SK-N-SH treated with all-trans-retinoic acid at 6 μM for 48 hours (cell line): ENCODE measurements around the gene TOM1L2.

Experiments used
- ATAC-seq: fragments of 200-7000 bp; cut with Tn5 transposase; 3 replicates; pipeline ENCODE4 v1.9.1; 2020; ENCODE audit warnings: mild to moderate bottlenecking, moderate library complexity
- ARNTL ChIP-seq: fragments of 450-650 bp; formaldehyde crosslinking; IDR thresholded peaks from 2 replicates; pipeline ENCODE4 v1.5.0; 2020; ENCODE audit warnings: low read depth, mild to moderate bottlenecking, moderate library complexity, borderline replicate concordance
- BACH2 ChIP-seq: fragments of 250-450 bp; sonication (Bioruptor Pico); IDR thresholded peaks from 2 replicates; pipeline ENCODE4 v1.9.0; 2021; ENCODE audit warnings: mild to moderate bottlenecking, borderline replicate concordance
- ESRRG ChIP-seq: fragments of 250-450 bp; sonication (Bioruptor Pico); IDR thresholded peaks from 2 replicates; pipeline ENCODE4 v1.6.1; 2021; ENCODE audit warnings: mild to moderate bottlenecking
- ISL1 ChIP-seq: fragments of 250-450 bp; sonication (Bioruptor Pico); IDR thresholded peaks from 2 replicates; pipeline ENCODE4 v2.1.2; 2022; ENCODE audit warnings: mild to moderate bottlenecking, moderate library complexity
- OSR1 ChIP-seq: fragments of 250-450 bp; sonication (Bioruptor Pico); IDR thresholded peaks from 2 replicates; pipeline ENCODE4 v1.8.0; 2022; ENCODE audit warnings: moderate library complexity, mild to moderate bottlenecking, inconsistent platforms
- PPARA ChIP-seq: fragments of 250-450 bp; sonication (Bioruptor Pico); IDR thresholded peaks from 2 replicates; pipeline ENCODE4 v1.5.0; 2020; ENCODE audit warnings: mild to moderate bottlenecking, borderline replicate concordance
- RARB ChIP-seq: fragments of 250-450 bp; sonication (Bioruptor Pico); IDR thresholded peaks from 2 replicates; pipeline ENCODE4 v1.8.0; 2021; ENCODE audit warnings: mild to moderate bottlenecking, moderate library complexity
- SNAI2 ChIP-seq: fragments of 250-450 bp; sonication (Bioruptor Pico); IDR thresholded peaks from 2 replicates; pipeline ENCODE4 v1.5.0; 2020; ENCODE audit warnings: mild to moderate bottlenecking, moderate library complexity
- TCF4 ChIP-seq: fragments of 250-450 bp; sonication (Bioruptor Pico); IDR thresholded peaks from 2 replicates; pipeline ENCODE4 v1.8.0; 2021; ENCODE audit warnings: mild to moderate bottlenecking, moderate library complexity, borderline replicate concordance
- ZC3H10 ChIP-seq: fragments of 250-450 bp; sonication (Bioruptor Pico); IDR thresholded peaks from 2 replicates; pipeline ENCODE4 v1.5.1; 2021; ENCODE audit warnings: mild to moderate bottlenecking, moderate library complexity
- ZNF565 ChIP-seq: fragments of 450-650 bp; formaldehyde crosslinking; conservative IDR thresholded peaks from 2 replicates; pipeline ENCODE4 v1.5.0; 2020; ENCODE audit warnings: low read depth, mild to moderate bottlenecking, moderate library complexity
- ZNF70 ChIP-seq: fragments of 450-650 bp; formaldehyde crosslinking; IDR thresholded peaks from 2 replicates; pipeline ENCODE4 v1.5.0; 2020; ENCODE audit warnings: mild to moderate bottlenecking, moderate library complexity
- ZNF8 ChIP-seq: fragments of 450-650 bp; formaldehyde crosslinking; IDR thresholded peaks from 2 replicates; pipeline ENCODE4 v1.5.0; 2020; ENCODE audit warnings: mild to moderate bottlenecking, moderate library complexity
- TF ChIP-seq, protein P1 (sequence below): fragments of 250-450 bp; sonication (Bioruptor Pico); IDR thresholded peaks from 2 replicates; pipeline ENCODE4 v1.8.0; 2020; ENCODE audit warnings: mild to moderate bottlenecking, moderate library complexity, borderline replicate concordance
- TF ChIP-seq, protein P2 (sequence below): fragments of 250-450 bp; sonication (Bioruptor Pico); IDR thresholded peaks from 2 replicates; pipeline ENCODE4 v1.8.0; 2021; ENCODE audit warnings: low read depth, mild to moderate bottlenecking, moderate library complexity, borderline replicate concordance
- TF ChIP-seq, protein P3 (sequence below): fragments of 250-450 bp; sonication (Bioruptor Pico); IDR thresholded peaks from 2 replicates; pipeline ENCODE4 v1.5.1; 2021; ENCODE audit warnings: mild to moderate bottlenecking, moderate library complexity
- TF ChIP-seq, protein P4 (sequence below): fragments of 250-450 bp; sonication (Bioruptor Pico); IDR thresholded peaks from 2 replicates; pipeline ENCODE4 v1.5.0; 2020; ENCODE audit warnings: mild to moderate bottlenecking, moderate library complexity

Gene TOM1L2

DNA sequence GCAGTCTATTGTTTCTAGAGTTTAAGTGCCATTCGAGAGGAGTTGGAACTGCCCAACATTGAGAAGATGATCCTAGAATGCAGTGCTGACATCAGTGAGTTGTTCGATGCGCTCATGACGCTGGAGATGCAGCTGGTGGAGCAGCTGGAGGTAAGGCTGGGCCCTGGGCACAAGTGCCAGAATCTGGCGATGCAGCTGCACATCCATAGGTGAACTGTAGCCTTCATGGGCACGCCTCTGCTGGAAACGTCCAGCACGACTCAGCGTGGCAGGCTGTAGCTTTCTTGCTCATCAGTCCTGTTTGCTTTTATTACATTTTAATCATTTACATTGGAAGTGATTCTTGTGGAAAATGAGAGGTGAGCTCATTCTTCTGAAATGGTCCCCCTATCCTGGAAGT lies 32.1 kb upstream of the TOM1L2 start:
- TF ChIP-seq RARB (CRISPR knock-in tag) (no peak), ISL1 (no peak), ZNF565 (CRISPR knock-in tag) (no peak), ESRRG (CRISPR knock-in tag) (no peak), ZNF8 (CRISPR knock-in tag) (no peak), SNAI2 (CRISPR knock-in tag) (no peak), ARNTL (CRISPR knock-in tag) (no peak), BACH2 (no peak)
- TF ChIP-seq, protein P1, sequence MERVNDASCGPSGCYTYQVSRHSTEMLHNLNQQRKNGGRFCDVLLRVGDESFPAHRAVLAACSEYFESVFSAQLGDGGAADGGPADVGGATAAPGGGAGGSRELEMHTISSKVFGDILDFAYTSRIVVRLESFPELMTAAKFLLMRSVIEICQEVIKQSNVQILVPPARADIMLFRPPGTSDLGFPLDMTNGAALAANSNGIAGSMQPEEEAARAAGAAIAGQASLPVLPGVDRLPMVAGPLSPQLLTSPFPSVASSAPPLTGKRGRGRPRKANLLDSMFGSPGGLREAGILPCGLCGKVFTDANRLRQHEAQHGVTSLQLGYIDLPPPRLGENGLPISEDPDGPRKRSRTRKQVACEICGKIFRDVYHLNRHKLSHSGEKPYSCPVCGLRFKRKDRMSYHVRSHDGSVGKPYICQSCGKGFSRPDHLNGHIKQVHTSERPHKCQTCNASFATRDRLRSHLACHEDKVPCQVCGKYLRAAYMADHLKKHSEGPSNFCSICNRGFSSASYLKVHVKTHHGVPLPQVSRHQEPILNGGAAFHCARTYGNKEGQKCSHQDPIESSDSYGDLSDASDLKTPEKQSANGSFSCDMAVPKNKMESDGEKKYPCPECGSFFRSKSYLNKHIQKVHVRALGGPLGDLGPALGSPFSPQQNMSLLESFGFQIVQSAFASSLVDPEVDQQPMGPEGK: no peak
- TF ChIP-seq, protein P2, sequence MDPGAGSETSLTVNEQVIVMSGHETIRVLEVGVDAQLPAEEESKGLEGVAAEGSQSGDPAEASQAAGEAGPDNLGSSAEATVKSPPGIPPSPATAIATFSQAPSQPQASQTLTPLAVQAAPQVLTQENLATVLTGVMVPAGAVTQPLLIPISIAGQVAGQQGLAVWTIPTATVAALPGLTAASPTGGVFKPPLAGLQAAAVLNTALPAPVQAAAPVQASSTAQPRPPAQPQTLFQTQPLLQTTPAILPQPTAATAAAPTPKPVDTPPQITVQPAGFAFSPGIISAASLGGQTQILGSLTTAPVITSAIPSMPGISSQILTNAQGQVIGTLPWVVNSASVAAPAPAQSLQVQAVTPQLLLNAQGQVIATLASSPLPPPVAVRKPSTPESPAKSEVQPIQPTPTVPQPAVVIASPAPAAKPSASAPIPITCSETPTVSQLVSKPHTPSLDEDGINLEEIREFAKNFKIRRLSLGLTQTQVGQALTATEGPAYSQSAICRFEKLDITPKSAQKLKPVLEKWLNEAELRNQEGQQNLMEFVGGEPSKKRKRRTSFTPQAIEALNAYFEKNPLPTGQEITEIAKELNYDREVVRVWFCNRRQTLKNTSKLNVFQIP (CRISPR knock-in tag): no peak
- TF ChIP-seq, protein P3, sequence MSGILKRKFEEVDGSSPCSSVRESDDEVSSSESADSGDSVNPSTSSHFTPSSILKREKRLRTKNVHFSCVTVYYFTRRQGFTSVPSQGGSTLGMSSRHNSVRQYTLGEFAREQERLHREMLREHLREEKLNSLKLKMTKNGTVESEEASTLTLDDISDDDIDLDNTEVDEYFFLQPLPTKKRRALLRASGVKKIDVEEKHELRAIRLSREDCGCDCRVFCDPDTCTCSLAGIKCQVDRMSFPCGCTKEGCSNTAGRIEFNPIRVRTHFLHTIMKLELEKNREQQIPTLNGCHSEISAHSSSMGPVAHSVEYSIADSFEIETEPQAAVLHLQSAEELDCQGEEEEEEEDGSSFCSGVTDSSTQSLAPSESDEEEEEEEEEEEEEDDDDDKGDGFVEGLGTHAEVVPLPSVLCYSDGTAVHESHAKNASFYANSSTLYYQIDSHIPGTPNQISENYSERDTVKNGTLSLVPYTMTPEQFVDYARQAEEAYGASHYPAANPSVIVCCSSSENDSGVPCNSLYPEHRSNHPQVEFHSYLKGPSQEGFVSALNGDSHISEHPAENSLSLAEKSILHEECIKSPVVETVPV: no peak
- TF ChIP-seq, protein P4, sequence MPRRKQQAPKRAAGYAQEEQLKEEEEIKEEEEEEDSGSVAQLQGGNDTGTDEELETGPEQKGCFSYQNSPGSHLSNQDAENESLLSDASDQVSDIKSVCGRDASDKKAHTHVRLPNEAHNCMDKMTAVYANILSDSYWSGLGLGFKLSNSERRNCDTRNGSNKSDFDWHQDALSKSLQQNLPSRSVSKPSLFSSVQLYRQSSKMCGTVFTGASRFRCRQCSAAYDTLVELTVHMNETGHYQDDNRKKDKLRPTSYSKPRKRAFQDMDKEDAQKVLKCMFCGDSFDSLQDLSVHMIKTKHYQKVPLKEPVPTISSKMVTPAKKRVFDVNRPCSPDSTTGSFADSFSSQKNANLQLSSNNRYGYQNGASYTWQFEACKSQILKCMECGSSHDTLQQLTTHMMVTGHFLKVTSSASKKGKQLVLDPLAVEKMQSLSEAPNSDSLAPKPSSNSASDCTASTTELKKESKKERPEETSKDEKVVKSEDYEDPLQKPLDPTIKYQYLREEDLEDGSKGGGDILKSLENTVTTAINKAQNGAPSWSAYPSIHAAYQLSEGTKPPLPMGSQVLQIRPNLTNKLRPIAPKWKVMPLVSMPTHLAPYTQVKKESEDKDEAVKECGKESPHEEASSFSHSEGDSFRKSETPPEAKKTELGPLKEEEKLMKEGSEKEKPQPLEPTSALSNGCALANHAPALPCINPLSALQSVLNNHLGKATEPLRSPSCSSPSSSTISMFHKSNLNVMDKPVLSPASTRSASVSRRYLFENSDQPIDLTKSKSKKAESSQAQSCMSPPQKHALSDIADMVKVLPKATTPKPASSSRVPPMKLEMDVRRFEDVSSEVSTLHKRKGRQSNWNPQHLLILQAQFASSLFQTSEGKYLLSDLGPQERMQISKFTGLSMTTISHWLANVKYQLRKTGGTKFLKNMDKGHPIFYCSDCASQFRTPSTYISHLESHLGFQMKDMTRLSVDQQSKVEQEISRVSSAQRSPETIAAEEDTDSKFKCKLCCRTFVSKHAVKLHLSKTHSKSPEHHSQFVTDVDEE: no peak
- TF ChIP-seq, all 23 proteins: peak for 0
- no peak for ATAC-seq

DNA sequence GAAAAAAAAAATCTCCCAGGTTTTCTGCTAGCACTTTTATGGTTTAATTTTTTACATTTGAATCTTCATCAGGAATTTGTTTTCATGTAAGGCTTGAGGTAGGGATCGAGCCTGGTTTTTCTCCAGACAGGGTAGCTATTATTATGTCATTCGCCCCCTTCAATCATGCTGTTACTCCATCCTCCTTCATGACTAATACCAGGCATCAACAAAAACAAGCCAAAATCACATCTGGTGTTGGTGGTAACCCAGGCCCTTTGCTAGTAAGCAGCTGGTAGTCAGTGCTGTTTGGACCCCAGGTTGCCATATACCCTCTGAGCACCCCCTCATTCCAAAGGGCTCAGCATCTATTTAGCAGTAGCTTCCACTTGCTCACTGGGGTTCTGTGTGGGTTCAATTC lies 30.0 kb upstream of the TOM1L2 start:
- ATAC-seq: no peak
- TF ChIP-seq, protein P2 (CRISPR knock-in tag): no peak
- TF ChIP-seq ZC3H10 (no peak), ZNF8 (CRISPR knock-in tag) (no peak), BACH2 (no peak), PPARA (CRISPR knock-in tag) (no peak), ARNTL (CRISPR knock-in tag) (no peak), SNAI2 (CRISPR knock-in tag) (no peak), ZNF565 (CRISPR knock-in tag) (no peak), ZNF70 (CRISPR knock-in tag) (no peak), TCF4 (CRISPR knock-in tag) (no peak), ESRRG (CRISPR knock-in tag) (no peak), OSR1 (no peak)
- TF ChIP-seq, protein P3: no peak
- TF ChIP-seq, protein P1: no peak
